Measurements from ENCODE around the gene PNPLA5.

The PNPLA5 gene

GRCh38 chr22:43880541-43880991, 11.2 kb downstream of the PNPLA5 start:
- no peak overlapping the region for H3K27ac ChIP-seq
- H3K4me1 ChIP-seq, result no peaks in the 10 kb centered on the region
- H2AFZ ChIP-seq, result no peak overlapping the region
- H3K36me3 ChIP-seq (ENCODE audit: control insufficient read depth, insufficient read depth, low read length), result no peaks in the 10 kb centered on the region
- no peak for TF ChIP-seq CTCF (IDR thresholded peaks at IDR 0.05)
- H3K79me2 ChIP-seq, result no peaks in the 10 kb centered on the region
- no peak overlapping the region for H3K9ac ChIP-seq
- H3K4me2 ChIP-seq (ENCODE audit: low read length), result no peak overlapping the region
- H3K4me3 ChIP-seq (ENCODE audit: low read depth, low read length), result no peak overlapping the region
- no peaks in the 10 kb centered on the region for H3K27me3 ChIP-seq (ENCODE audit: control insufficient read depth, insufficient read depth, low read length)
- no peaks in the 10 kb centered on the region for H3K9me3 ChIP-seq (ENCODE audit: control insufficient read depth, low read length)

- H3K4me3 ChIP-seq (ENCODE audit: low read depth, low read length), result no peak overlapping the region
- no peaks in the 10 kb centered on the region for H3K4me1 ChIP-seq
- no peaks in the 10 kb centered on the region for H3K79me2 ChIP-seq
- no peaks in the 10 kb centered on the region for H3K27me3 ChIP-seq (ENCODE audit: control insufficient read depth, insufficient read depth, low read length)
- H3K36me3 ChIP-seq (ENCODE audit: control insufficient read depth, insufficient read depth, low read length), result no peaks in the 10 kb centered on the region
- H3K27ac ChIP-seq, result no peak overlapping the region
- no peak overlapping the region for H3K9ac ChIP-seq
- H2AFZ ChIP-seq, result no peak overlapping the region
- no peaks in the 10 kb centered on the region for H3K9me3 ChIP-seq (ENCODE audit: control insufficient read depth, low read length)
- no peak for TF ChIP-seq CTCF (IDR thresholded peaks at IDR 0.05)
- no peak overlapping the region for H3K4me2 ChIP-seq (ENCODE audit: low read length)
Measured at GRCh38 chr22:43879901-43880540, 11.8 kb downstream of the PNPLA5 start.

GRCh38 chr22:43878831-43879550, 12.8 kb downstream of the PNPLA5 start:
- Histone ChIP-seq H3K27ac (no peak overlapping the region), H3K4me1 (no peaks in the 10 kb centered on the region), H3K36me3 (ENCODE audit: control insufficient read depth, insufficient read depth, low read length) (no peaks in the 10 kb centered on the region), H3K9me3 (ENCODE audit: control insufficient read depth, low read length) (no peaks in the 10 kb centered on the region), H3K79me2 (no peaks in the 10 kb centered on the region), H3K27me3 (ENCODE audit: control insufficient read depth, insufficient read depth, low read length) (no peaks in the 10 kb centered on the region), H3K9ac (no peak overlapping the region), H3K4me2 (ENCODE audit: low read length) (no peak overlapping the region), H2AFZ (no peak overlapping the region), H3K4me3 (ENCODE audit: low read depth, low read length) (no peak overlapping the region)
- no peak for TF ChIP-seq CTCF (IDR thresholded peaks at IDR 0.05)

- Histone ChIP-seq H3K9me3 (ENCODE audit: control insufficient read depth, low read length) (no peaks in the 10 kb centered on the region), H3K36me3 (ENCODE audit: control insufficient read depth, insufficient read depth, low read length) (no peaks in the 10 kb centered on the region), H2AFZ (no peak overlapping the region), H3K4me2 (ENCODE audit: low read length) (no peak overlapping the region), H3K27ac (no peak overlapping the region), H3K4me1 (no peaks in the 10 kb centered on the region), H3K9ac (no peak overlapping the region), H3K4me3 (ENCODE audit: low read depth, low read length) (no peak overlapping the region), H3K79me2 (no peaks in the 10 kb centered on the region), H3K27me3 (ENCODE audit: control insufficient read depth, insufficient read depth, low read length) (no peaks in the 10 kb centered on the region)
- TF ChIP-seq CTCF (IDR thresholded peaks at IDR 0.05), result no peak
Measured at GRCh38 chr22:43878079-43878795, 13.6 kb downstream of the PNPLA5 start.

All from parathyroid adenoma (tissue), 2 donors.